Liver (tissue), 3 donors: ENCODE results near the gene TAF3.

ENCODE experiments used
- CTCF ChIP-seq: fragments of 150-350 bp; IDR thresholded peaks from 2 replicates; pipeline ENCODE4 v1.5.1; 2017; ENCODE audit warnings: improper control_type of control experiment, low read depth, low read length; ENCODE audit not compliant: missing input control
- EGR1 ChIP-seq, 2 donors: IDR thresholded peaks; 2 replicates each; pipeline ENCODE4 v1.6.1; 2016 to 2018; ENCODE audit warnings: antibody characterized with exemption in 2 of 2, low read depth in 2 of 2
- MAX ChIP-seq: IDR thresholded peaks from 2 replicates; pipeline ENCODE4 v1.6.1; 2016; ENCODE audit warnings: antibody characterized with exemption
- NR2F2 ChIP-seq: IDR thresholded peaks from 2 replicates; pipeline ENCODE4 v1.6.1; 2016; ENCODE audit warnings: antibody characterized with exemption
- RAD21 ChIP-seq, 2 donors: IDR thresholded peaks; 2 replicates each; pipeline ENCODE4 v1.6.1; 2016; ENCODE audit warnings: antibody characterized with exemption in 2 of 2, mild to moderate bottlenecking in 2 of 2
- REST ChIP-seq: IDR thresholded peaks from 2 replicates; pipeline ENCODE4 v1.6.1; 2016; ENCODE audit warnings: antibody characterized with exemption, mild to moderate bottlenecking
- TAF1 ChIP-seq: conservative IDR thresholded peaks from 2 replicates; pipeline ENCODE4 v1.6.1; 2016; ENCODE audit warnings: antibody characterized with exemption, mild to moderate bottlenecking
- YY1 ChIP-seq: IDR thresholded peaks from 2 replicates; pipeline ENCODE4 v1.6.1; 2016; ENCODE audit warnings: antibody characterized with exemption, mild to moderate bottlenecking
- donor health status: healthy.
- donor health status: healthy.

DNA sequence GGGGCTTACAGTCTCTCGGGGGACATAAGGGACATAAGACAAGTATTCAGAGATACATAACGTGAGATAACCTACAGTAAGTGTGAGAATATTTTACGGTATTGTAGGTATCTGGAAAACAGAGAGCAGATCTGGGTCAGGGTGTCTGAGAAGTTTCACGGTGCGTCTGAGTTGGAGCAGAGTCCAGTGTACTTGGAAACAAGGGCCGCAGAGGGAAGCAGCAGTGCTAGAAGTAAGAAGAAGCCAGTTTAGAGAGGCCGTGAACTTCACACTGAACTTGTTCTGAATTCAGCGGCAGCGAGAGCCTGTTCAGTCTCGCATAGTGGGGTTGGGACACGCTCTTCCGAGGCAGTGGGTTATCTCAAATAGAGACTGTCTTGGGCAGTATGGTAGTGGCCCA is 85.5 kb downstream of the TAF3 start:
- TF ChIP-seq REST, result no peak
- TF ChIP-seq NR2F2, result no peak
- no peak for TF ChIP-seq CTCF
- no peak for TF ChIP-seq MAX
- no peak for TF ChIP-seq YY1
- TF ChIP-seq EGR1 (IDR thresholded peaks at IDR 0.05; ENCODE audit: low read depth in 2 of 2), result no peak
- TF ChIP-seq RAD21 (IDR thresholded peaks at IDR 0.05), result no peak
- no peak for TF ChIP-seq TAF1
